Measurements from ENCODE around the gene EFNA3. TPM values are rescaled to one million over a fixed set of nuclear protein-coding genes. Genes with fewer than 3 reads are reported as not detected.
A peak's percentile ranks its signal among the peaks of the same experiment; 100 is the strongest.

The EFNA3 gene
- total RNA-seq, 1 experiment from 2014 or later: 12.5 TPM

GRCh38 chr1:155091071-155092051 lies 12.7 kb downstream of the EFNA3 start (continued):
- TF ChIP-seq IRF2 (CRISPR knock-in tag; IDR thresholded peaks at IDR 0.05; ENCODE audit: borderline replicate concordance, low read depth) (no peak), ZNF138 (CRISPR knock-in tag; conservative IDR thresholded peaks at IDR 0.05) (no peak), ARID4B (CRISPR knock-in tag; IDR thresholded peaks at IDR 0.05; ENCODE audit: borderline replicate concordance) (peak; percentile 45; the same call in 1 of the 2 replicates), ELF4 (CRISPR knock-in tag; IDR thresholded peaks at IDR 0.05; ENCODE audit: low read depth) (no peak), ZBTB21 (CRISPR knock-in tag; IDR thresholded peaks at IDR 0.05; ENCODE audit: borderline replicate concordance) (no peak), GABPB1 (CRISPR knock-in tag; IDR thresholded peaks at IDR 0.05) (0 out of 2 replicates have a peak, but pooled peaks have one; percentile 52), ESRRA (CRISPR knock-in tag; IDR thresholded peaks at IDR 0.05; ENCODE audit: borderline replicate concordance) (no peak), ZNF281 (CRISPR knock-in tag; IDR thresholded peaks at IDR 0.05) (no peak), RELA (CRISPR knock-in tag; IDR thresholded peaks at IDR 0.05; ENCODE audit: borderline replicate concordance) (no peak), ZNF263 (CRISPR knock-in tag; IDR thresholded peaks at IDR 0.05; ENCODE audit: low read depth) (no peak), MAX (CRISPR knock-in tag; IDR thresholded peaks at IDR 0.05) (peak; percentile 79; the same call in 1 of the 2 replicates), HMGA2 (CRISPR knock-in tag; IDR thresholded peaks at IDR 0.05) (no peak), CBFB (CRISPR knock-in tag; IDR thresholded peaks at IDR 0.05; ENCODE audit: low read depth) (no peak), CREM (CRISPR knock-in tag; IDR thresholded peaks at IDR 0.05) (no peak), HMGXB4 (CRISPR knock-in tag; IDR thresholded peaks at IDR 0.05) (no peak), FOXK1 (CRISPR knock-in tag; IDR thresholded peaks at IDR 0.05) (peak; percentile 57; the same call in 1 of the 2 replicates)
